Neural cell (in vitro differentiated cells): ENCODE results near the gene COL27A1. TPM values are rescaled to one million over a fixed set of nuclear protein-coding genes. Genes with fewer than 3 reads are reported as not detected.

Experiments
- H2AFZ ChIP-seq: fragments of 200-600, 300-800 bp; sonication (generic), shearing (Covaris generic); 2 replicates; pipeline ENCODE4 v1.6.0; 2014; ENCODE audit warnings: low read depth, mild to moderate bottlenecking, antibody characterized with exemption, low read length, moderate library complexity
- H3F3A ChIP-seq: fragments of 200-600 bp; shearing (Covaris generic); 2 replicates; pipeline ENCODE4 v1.6.1; 2016; ENCODE audit warnings: mild to moderate bottlenecking, moderate library complexity, mixed read lengths, antibody characterized with exemption, low read length; ENCODE audit not compliant: insufficient read depth, poor library complexity, severe bottlenecking
- H3K27ac ChIP-seq: fragments of 200-600, 300-800 bp; sonication (generic), shearing (Covaris generic); 2 replicates; pipeline ENCODE4 v1.5.1; 2014; ENCODE audit warnings: mild to moderate bottlenecking, low read length, moderate library complexity
- H3K27me3 ChIP-seq: fragments of 300-800, 200-600 bp; sonication (generic), shearing (Covaris generic); 2 replicates; pipeline ENCODE4 v1.6.0; 2014; ENCODE audit warnings: mild to moderate bottlenecking, low read depth, low read length, moderate library complexity; ENCODE audit not compliant: insufficient read depth
- H3K36me3 ChIP-seq: fragments of 300-800, 200-600 bp; sonication (generic), shearing (Covaris generic); 2 replicates; pipeline ENCODE4 v1.5.1; 2014; ENCODE audit warnings: mild to moderate bottlenecking, antibody characterized with exemption, low read length, moderate library complexity; ENCODE audit not compliant: insufficient read depth
- H3K4me2 ChIP-seq: fragments of 300-800, 200-600 bp; sonication (generic), shearing (Covaris generic); 2 replicates; pipeline ENCODE4 v1.6.0; 2014; ENCODE audit warnings: mild to moderate bottlenecking, low read length
- H3K4me3 ChIP-seq: fragments of 300-800, 200-600 bp; sonication (generic), shearing (Covaris generic); 2 replicates; pipeline ENCODE4 v1.5.1; 2014; ENCODE audit warnings: mild to moderate bottlenecking, low read length, moderate library complexity
- H3K79me2 ChIP-seq: fragments of 200-600 bp; shearing (Covaris generic); replicated peaks from 2 replicates; pipeline ENCODE4 v1.6.0; 2014; ENCODE audit warnings: mild to moderate bottlenecking, low read length, moderate library complexity; ENCODE audit not compliant: insufficient read depth
- H3K9ac ChIP-seq: fragments of 300-800, 200-600 bp; sonication (generic), shearing (Covaris generic); 2 replicates; pipeline ENCODE4 v1.6.1; 2016; ENCODE audit warnings: mild to moderate bottlenecking, low read length, mixed read lengths
- H3K9me2 ChIP-seq: fragments of 200-600 bp; shearing (Covaris generic); 2 replicates; pipeline ENCODE4 v1.6.1; 2016; ENCODE audit warnings: mild to moderate bottlenecking, low read length, mixed read lengths; ENCODE audit not compliant: insufficient read depth
- H3K9me3 ChIP-seq: fragments of 200-600, 300-800 bp; sonication (generic), shearing (Covaris generic); 2 replicates; pipeline ENCODE4 v1.6.1; 2016; ENCODE audit warnings: mild to moderate bottlenecking, mixed run types, low read length, moderate library complexity, mixed read lengths
- H4K20me1 ChIP-seq: fragments of 200-600 bp; shearing (Covaris generic); 2 replicates; pipeline ENCODE4 v1.6.1; 2016; ENCODE audit warnings: mild to moderate bottlenecking, mixed run types; ENCODE audit not compliant: insufficient read depth
- EP300 ChIP-seq: fragments of 450-650 bp; conservative IDR thresholded peaks from 2 replicates; pipeline ENCODE4 v1.6.1; 2014; ENCODE audit warnings: antibody characterized with exemption, mild to moderate bottlenecking, moderate library complexity; ENCODE audit not compliant: poor library complexity, severe bottlenecking
- EZH2 ChIP-seq: fragments of 200-600, 300-800 bp; shearing (Covaris generic), sonication (generic); IDR thresholded peaks from 2 replicates; pipeline ENCODE4 v1.6.1; 2014; ENCODE audit warnings: antibody characterized with exemption, low read length, borderline replicate concordance, mild to moderate bottlenecking; ENCODE audit not compliant: insufficient read depth, poor library complexity, severe bottlenecking
- MXI1 ChIP-seq: fragments of 450-650 bp; conservative IDR thresholded peaks from 2 replicates; pipeline ENCODE4 v1.6.1; 2014; ENCODE audit warnings: antibody characterized with exemption, mild to moderate bottlenecking; ENCODE audit not compliant: poor library complexity, severe bottlenecking
- POLR2AphosphoS5 ChIP-seq: IDR thresholded peaks from 2 replicates; pipeline ENCODE4 v1.6.1; 2012
- RAD21 ChIP-seq: fragments of 450-650 bp; conservative IDR thresholded peaks from 2 replicates; pipeline ENCODE4 v1.6.1; 2014; ENCODE audit warnings: antibody characterized with exemption, mild to moderate bottlenecking, moderate library complexity
- SMC3 ChIP-seq: fragments of 450-650 bp; conservative IDR thresholded peaks from 2 replicates; pipeline ENCODE4 v1.6.1; 2014; ENCODE audit warnings: antibody characterized with exemption, mild to moderate bottlenecking, moderate library complexity; ENCODE audit not compliant: poor library complexity
- TAF1 ChIP-seq: IDR thresholded peaks from 2 replicates; pipeline ENCODE4 v1.6.1; 2012; ENCODE audit warnings: low read depth
- polyA plus RNA-seq: library from polyadenylated mRNA; depleted of rRNA; stranded (reverse); fragments of >200 nt; gene quantifications from 2 replicates; pipeline ENCODE4 v1.2.3, GENCODE V29; 2014
- TF ChIP-seq, protein P1 (sequence below): fragments of 450-650 bp; IDR thresholded peaks from 2 replicates; pipeline ENCODE4 v1.5.1; 2014; ENCODE audit warnings: antibody characterized with exemption, mild to moderate bottlenecking, moderate library complexity; ENCODE audit not compliant: poor library complexity, severe bottlenecking
- TF ChIP-seq, protein P2 (sequence below): IDR thresholded peaks from 2 replicates; pipeline ENCODE4 v1.6.1; 2012; ENCODE audit warnings: borderline replicate concordance

Gene COL27A1
- polyA plus RNA-seq, 1 donor from 2014 or later = 0.25 TPM

DNA sequence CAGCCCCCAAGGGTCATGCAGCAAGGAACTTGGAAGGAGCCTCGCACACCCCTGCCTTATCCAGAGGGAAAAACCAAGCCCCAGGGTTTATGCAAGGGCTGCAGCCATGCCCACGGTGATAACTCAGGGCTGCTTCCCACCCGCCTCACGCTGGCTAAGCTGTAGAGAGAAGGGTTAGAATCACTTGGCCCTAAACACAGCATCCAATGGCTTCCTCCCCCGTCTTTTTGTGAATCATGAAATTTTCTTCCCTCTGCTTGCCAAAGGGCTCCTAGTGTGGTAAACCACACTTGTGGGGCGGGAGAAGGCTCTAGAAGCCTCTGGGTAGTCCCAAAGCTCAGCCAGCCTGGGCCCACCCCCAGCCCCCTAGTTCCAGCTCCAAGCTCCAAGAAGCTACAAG, 111.6 kb downstream of the COL27A1 start:
- Histone ChIP-seq H3K4me2 (no peak overlapping the region), H3K79me2 (no peaks in the 10 kb centered on the region), H3F3A (no peaks in the 10 kb centered on the region), H3K9me3 (no peaks in the 10 kb centered on the region), H3K9me2 (no peaks in the 10 kb centered on the region), H3K27me3 (no peaks in the 10 kb centered on the region), H3K9ac (no peak overlapping the region), H3K27ac (no peak overlapping the region), H2AFZ (no peak overlapping the region), H3K4me3 (no peak overlapping the region), H3K36me3 (no peaks in the 10 kb centered on the region), H4K20me1 (no peaks in the 10 kb centered on the region)
- TF ChIP-seq POLR2AphosphoS5 = no peak
- TF ChIP-seq RAD21 = no peak
- TF ChIP-seq, protein P1, sequence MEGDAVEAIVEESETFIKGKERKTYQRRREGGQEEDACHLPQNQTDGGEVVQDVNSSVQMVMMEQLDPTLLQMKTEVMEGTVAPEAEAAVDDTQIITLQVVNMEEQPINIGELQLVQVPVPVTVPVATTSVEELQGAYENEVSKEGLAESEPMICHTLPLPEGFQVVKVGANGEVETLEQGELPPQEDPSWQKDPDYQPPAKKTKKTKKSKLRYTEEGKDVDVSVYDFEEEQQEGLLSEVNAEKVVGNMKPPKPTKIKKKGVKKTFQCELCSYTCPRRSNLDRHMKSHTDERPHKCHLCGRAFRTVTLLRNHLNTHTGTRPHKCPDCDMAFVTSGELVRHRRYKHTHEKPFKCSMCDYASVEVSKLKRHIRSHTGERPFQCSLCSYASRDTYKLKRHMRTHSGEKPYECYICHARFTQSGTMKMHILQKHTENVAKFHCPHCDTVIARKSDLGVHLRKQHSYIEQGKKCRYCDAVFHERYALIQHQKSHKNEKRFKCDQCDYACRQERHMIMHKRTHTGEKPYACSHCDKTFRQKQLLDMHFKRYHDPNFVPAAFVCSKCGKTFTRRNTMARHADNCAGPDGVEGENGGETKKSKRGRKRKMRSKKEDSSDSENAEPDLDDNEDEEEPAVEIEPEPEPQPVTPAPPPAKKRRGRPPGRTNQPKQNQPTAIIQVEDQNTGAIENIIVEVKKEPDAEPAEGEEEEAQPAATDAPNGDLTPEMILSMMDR = no peak
- TF ChIP-seq TAF1 = no peak
- TF ChIP-seq, protein P2, sequence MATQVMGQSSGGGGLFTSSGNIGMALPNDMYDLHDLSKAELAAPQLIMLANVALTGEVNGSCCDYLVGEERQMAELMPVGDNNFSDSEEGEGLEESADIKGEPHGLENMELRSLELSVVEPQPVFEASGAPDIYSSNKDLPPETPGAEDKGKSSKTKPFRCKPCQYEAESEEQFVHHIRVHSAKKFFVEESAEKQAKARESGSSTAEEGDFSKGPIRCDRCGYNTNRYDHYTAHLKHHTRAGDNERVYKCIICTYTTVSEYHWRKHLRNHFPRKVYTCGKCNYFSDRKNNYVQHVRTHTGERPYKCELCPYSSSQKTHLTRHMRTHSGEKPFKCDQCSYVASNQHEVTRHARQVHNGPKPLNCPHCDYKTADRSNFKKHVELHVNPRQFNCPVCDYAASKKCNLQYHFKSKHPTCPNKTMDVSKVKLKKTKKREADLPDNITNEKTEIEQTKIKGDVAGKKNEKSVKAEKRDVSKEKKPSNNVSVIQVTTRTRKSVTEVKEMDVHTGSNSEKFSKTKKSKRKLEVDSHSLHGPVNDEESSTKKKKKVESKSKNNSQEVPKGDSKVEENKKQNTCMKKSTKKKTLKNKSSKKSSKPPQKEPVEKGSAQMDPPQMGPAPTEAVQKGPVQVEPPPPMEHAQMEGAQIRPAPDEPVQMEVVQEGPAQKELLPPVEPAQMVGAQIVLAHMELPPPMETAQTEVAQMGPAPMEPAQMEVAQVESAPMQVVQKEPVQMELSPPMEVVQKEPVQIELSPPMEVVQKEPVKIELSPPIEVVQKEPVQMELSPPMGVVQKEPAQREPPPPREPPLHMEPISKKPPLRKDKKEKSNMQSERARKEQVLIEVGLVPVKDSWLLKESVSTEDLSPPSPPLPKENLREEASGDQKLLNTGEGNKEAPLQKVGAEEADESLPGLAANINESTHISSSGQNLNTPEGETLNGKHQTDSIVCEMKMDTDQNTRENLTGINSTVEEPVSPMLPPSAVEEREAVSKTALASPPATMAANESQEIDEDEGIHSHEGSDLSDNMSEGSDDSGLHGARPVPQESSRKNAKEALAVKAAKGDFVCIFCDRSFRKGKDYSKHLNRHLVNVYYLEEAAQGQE = no peak
- no peak for TF ChIP-seq MXI1
- no peak for TF ChIP-seq EZH2
- TF ChIP-seq SMC3 = no peak
- TF ChIP-seq EP300 = no peak

GRCh38 chr9:114269023-114269422, 113.7 kb downstream of the COL27A1 start:
- Histone ChIP-seq H3F3A (no peaks in the 10 kb centered on the region), H3K9me3 (no peaks in the 10 kb centered on the region), H3K36me3 (no peaks in the 10 kb centered on the region), H3K4me2 (no peak overlapping the region), H3K4me3 (no peak overlapping the region), H3K9me2 (no peaks in the 10 kb centered on the region), H3K79me2 (no peaks in the 10 kb centered on the region), H3K27ac (no peak overlapping the region), H4K20me1 (no peaks in the 10 kb centered on the region), H3K9ac (no peak overlapping the region), H3K27me3 (no peaks in the 10 kb centered on the region), H2AFZ (no peak overlapping the region)
- no peak for TF ChIP-seq EP300
- TF ChIP-seq, protein P1 = no peak
- no peak for TF ChIP-seq RAD21
- TF ChIP-seq, protein P2 = no peak
- TF ChIP-seq SMC3 = no peak
- TF ChIP-seq EZH2 = no peak
- no peak for TF ChIP-seq TAF1
- TF ChIP-seq POLR2AphosphoS5 = no peak
- TF ChIP-seq MXI1 = no peak
